H1 (cell line): ENCODE data around the gene KRT6C.

Experiments used
- BCL11A ChIP-seq, 2 experiments: IDR thresholded peaks; one replicate each; pipeline ENCODE4 v1.6.1; 2011; ENCODE audit warnings: low read depth in 2 of 2, low read length in 2 of 2, mild to moderate bottlenecking in 2 of 2
- EP300 ChIP-seq, 2 experiments: IDR thresholded peaks; 1 replicate in 1 of 2; 2 replicates in 1 of 2; pipeline ENCODE4 v1.6.1; 2011 to 2012; ENCODE audit warnings: low read depth in 2 of 2, low read length in 2 of 2, mild to moderate bottlenecking in 2 of 2, borderline replicate concordance in 1 of 2, inconsistent platforms in 1 of 2, moderate library complexity in 1 of 2
- EZH2 ChIP-seq: fragments of 200-600 bp; sonication (generic); IDR thresholded peaks from 2 replicates; pipeline ENCODE4 v1.7.1; 2012; ENCODE audit warnings: low read depth, mild to moderate bottlenecking, moderate library complexity, low read length, inconsistent platforms; ENCODE audit not compliant: severe bottlenecking
- NRF1 ChIP-seq: IDR thresholded peaks from 2 replicates; pipeline ENCODE4 v1.6.1; 2011; ENCODE audit warnings: mild to moderate bottlenecking, low read depth, low read length, improper control_type of control experiment
- POLR2A ChIP-seq, 2 experiments: IDR thresholded peaks; 1 replicate in 1 of 2; 2 replicates in 1 of 2; pipeline ENCODE4 v1.6.1; 2011; ENCODE audit warnings: low read depth in 2 of 2, low read length in 2 of 2, mild to moderate bottlenecking in 2 of 2; ENCODE audit errors: control extremely low read depth in 1 of 2
- RAD21 ChIP-seq, 2 experiments: IDR thresholded peaks in 1 of 2; conservative IDR thresholded peaks in 1 of 2; 2 replicates each; pipeline ENCODE4 v1.6.1; 2011; ENCODE audit warnings: low read depth in 2 of 2, low read length in 2 of 2, improper control_type of control experiment in 1 of 2, inconsistent platforms in 1 of 2, mild to moderate bottlenecking in 1 of 2, moderate library complexity in 1 of 2
- RFX5 ChIP-seq: IDR thresholded peaks from 2 replicates; pipeline ENCODE4 v1.6.1; 2011; ENCODE audit warnings: low read depth, low read length, improper control_type of control experiment, borderline replicate concordance
- SIX5 ChIP-seq: IDR thresholded peaks from 2 replicates; pipeline ENCODE4 v1.6.1; 2011; ENCODE audit warnings: mild to moderate bottlenecking, low read depth, low read length
- TAF1 ChIP-seq: IDR thresholded peaks from 2 replicates; pipeline ENCODE4 v1.6.1; 2011; ENCODE audit warnings: mild to moderate bottlenecking, low read depth, low read length
- ZNF274 ChIP-seq: IDR thresholded peaks from 2 replicates; pipeline ENCODE4 v1.7.0; 2012; ENCODE audit warnings: low read length, borderline replicate concordance; ENCODE audit errors: extremely low read depth
- TF ChIP-seq, protein P1 (sequence below), 3 experiments: IDR thresholded peaks; 1 replicate in 2 of 3; 2 replicates in 1 of 3; pipeline versions ENCODE4 v1.5.1 to v1.6.1; 2011; ENCODE audit warnings: low read length in 3 of 3, mild to moderate bottlenecking in 3 of 3, inconsistent platforms in 2 of 3, low read depth in 1 of 3, moderate library complexity in 1 of 3; ENCODE audit not compliant: insufficient read depth in 1 of 3; ENCODE audit errors: control extremely low read depth in 1 of 3

DNA sequence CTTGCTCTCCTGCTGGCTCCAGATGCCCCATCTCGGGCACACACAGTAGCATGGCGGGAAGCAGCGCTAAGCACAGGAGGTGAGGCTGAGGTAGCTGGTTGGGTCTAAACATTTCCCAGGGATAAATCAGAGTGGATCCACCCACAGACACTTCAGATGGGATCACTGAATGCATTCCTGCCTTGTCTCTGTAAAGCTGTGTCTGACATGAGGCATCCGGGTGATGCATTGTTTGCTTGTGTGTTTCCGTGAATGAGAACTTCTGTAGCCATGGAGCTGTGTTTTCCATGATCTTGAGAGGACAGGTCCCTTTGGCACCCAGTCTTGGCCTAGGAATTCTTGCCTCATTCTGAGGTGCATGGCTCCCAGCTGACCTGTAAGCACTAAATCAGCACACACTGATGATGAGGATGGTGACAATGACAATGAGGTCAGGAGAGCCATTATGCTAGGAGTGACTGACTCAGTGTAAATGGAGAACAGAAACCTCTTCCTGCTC, 32.7 kb downstream of the KRT6C start:
- no peak for TF ChIP-seq RAD21 (IDR thresholded peaks at IDR 0.05 in 1 of 2, conservative IDR thresholded peaks at IDR 0.05 in 1 of 2; ENCODE audit: low read depth in 2 of 2, low read length in 2 of 2)
- TF ChIP-seq POLR2A (IDR thresholded peaks at IDR 0.05; ENCODE audit: control extremely low read depth in 1 of 2, low read depth in 2 of 2, low read length in 2 of 2), result no peak
- no peak for TF ChIP-seq EZH2
- TF ChIP-seq, protein P1, sequence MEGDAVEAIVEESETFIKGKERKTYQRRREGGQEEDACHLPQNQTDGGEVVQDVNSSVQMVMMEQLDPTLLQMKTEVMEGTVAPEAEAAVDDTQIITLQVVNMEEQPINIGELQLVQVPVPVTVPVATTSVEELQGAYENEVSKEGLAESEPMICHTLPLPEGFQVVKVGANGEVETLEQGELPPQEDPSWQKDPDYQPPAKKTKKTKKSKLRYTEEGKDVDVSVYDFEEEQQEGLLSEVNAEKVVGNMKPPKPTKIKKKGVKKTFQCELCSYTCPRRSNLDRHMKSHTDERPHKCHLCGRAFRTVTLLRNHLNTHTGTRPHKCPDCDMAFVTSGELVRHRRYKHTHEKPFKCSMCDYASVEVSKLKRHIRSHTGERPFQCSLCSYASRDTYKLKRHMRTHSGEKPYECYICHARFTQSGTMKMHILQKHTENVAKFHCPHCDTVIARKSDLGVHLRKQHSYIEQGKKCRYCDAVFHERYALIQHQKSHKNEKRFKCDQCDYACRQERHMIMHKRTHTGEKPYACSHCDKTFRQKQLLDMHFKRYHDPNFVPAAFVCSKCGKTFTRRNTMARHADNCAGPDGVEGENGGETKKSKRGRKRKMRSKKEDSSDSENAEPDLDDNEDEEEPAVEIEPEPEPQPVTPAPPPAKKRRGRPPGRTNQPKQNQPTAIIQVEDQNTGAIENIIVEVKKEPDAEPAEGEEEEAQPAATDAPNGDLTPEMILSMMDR (IDR thresholded peaks at IDR 0.05; ENCODE audit: control extremely low read depth in 1 of 3, insufficient read depth in 1 of 3, low read depth in 1 of 3, low read length in 3 of 3), result no peak
- no peak for TF ChIP-seq SIX5
- no peak for TF ChIP-seq ZNF274
- TF ChIP-seq EP300 (IDR thresholded peaks at IDR 0.05; ENCODE audit: borderline replicate concordance in 1 of 2, low read depth in 2 of 2, low read length in 2 of 2), result no peak
- no peak for TF ChIP-seq TAF1
- no peak for TF ChIP-seq BCL11A (IDR thresholded peaks at IDR 0.05; ENCODE audit: low read depth in 2 of 2, low read length in 2 of 2)
- TF ChIP-seq NRF1, result no peak
- TF ChIP-seq RFX5, result no peak
